Measurements from ENCODE around the gene RRAS2.

DNA sequence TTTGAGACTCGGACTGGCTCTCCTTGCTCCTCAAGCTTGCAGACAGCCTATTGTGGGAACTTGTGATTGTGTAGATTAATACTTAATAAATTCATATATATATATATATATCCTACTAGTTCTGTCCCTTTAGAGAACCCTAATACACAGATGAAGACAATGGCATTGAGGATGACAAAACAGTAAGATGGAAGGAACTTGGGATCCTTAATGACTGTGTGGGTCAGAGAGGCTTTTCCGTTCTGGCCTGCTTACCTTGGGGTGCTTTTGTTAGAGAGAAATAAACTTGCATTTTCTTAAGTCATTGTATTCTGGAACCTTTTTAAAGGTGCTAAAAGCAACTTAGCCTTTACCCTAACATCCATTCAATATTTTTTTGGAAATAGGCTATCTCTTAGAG lies 49.6 kb upstream of the RRAS2 start:
- TF ChIP-seq, protein P1, sequence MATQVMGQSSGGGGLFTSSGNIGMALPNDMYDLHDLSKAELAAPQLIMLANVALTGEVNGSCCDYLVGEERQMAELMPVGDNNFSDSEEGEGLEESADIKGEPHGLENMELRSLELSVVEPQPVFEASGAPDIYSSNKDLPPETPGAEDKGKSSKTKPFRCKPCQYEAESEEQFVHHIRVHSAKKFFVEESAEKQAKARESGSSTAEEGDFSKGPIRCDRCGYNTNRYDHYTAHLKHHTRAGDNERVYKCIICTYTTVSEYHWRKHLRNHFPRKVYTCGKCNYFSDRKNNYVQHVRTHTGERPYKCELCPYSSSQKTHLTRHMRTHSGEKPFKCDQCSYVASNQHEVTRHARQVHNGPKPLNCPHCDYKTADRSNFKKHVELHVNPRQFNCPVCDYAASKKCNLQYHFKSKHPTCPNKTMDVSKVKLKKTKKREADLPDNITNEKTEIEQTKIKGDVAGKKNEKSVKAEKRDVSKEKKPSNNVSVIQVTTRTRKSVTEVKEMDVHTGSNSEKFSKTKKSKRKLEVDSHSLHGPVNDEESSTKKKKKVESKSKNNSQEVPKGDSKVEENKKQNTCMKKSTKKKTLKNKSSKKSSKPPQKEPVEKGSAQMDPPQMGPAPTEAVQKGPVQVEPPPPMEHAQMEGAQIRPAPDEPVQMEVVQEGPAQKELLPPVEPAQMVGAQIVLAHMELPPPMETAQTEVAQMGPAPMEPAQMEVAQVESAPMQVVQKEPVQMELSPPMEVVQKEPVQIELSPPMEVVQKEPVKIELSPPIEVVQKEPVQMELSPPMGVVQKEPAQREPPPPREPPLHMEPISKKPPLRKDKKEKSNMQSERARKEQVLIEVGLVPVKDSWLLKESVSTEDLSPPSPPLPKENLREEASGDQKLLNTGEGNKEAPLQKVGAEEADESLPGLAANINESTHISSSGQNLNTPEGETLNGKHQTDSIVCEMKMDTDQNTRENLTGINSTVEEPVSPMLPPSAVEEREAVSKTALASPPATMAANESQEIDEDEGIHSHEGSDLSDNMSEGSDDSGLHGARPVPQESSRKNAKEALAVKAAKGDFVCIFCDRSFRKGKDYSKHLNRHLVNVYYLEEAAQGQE (IDR thresholded peaks at IDR 0.05; ENCODE audit: insufficient read depth in 1 of 2, low read depth in 2 of 2, low read length in 2 of 2), result no peak
- TF ChIP-seq POLR2AphosphoS5 (IDR thresholded peaks at IDR 0.05; ENCODE audit: low read depth, low read length) (no peak), TAF1 (IDR thresholded peaks at IDR 0.05; ENCODE audit: borderline replicate concordance, insufficient read depth, low read length) (no peak), FOXP2 (optimal IDR thresholded peaks at IDR 0.05; ENCODE audit: borderline replicate concordance, extremely low read depth, extremely low read length, insufficient read depth) (no peak)
